ENCODE results near the gene MT1H. TPM values are rescaled to one million over a fixed set of nuclear protein-coding genes. Genes with fewer than 3 reads are reported as not detected.

Gene MT1H
- total and polyA plus RNA-seq, 9 of the 15 experiments (the other 6 are each of a cell fraction or from before 2014, with no cell fraction given) = 0.13 to 0.37 TPM; not detected in 7

GRCh38 chr16:56625140-56625942, 44.3 kb upstream of the MT1H start, which contains the start of gene MT1E (continued):
- TF ChIP-seq, protein P1, sequence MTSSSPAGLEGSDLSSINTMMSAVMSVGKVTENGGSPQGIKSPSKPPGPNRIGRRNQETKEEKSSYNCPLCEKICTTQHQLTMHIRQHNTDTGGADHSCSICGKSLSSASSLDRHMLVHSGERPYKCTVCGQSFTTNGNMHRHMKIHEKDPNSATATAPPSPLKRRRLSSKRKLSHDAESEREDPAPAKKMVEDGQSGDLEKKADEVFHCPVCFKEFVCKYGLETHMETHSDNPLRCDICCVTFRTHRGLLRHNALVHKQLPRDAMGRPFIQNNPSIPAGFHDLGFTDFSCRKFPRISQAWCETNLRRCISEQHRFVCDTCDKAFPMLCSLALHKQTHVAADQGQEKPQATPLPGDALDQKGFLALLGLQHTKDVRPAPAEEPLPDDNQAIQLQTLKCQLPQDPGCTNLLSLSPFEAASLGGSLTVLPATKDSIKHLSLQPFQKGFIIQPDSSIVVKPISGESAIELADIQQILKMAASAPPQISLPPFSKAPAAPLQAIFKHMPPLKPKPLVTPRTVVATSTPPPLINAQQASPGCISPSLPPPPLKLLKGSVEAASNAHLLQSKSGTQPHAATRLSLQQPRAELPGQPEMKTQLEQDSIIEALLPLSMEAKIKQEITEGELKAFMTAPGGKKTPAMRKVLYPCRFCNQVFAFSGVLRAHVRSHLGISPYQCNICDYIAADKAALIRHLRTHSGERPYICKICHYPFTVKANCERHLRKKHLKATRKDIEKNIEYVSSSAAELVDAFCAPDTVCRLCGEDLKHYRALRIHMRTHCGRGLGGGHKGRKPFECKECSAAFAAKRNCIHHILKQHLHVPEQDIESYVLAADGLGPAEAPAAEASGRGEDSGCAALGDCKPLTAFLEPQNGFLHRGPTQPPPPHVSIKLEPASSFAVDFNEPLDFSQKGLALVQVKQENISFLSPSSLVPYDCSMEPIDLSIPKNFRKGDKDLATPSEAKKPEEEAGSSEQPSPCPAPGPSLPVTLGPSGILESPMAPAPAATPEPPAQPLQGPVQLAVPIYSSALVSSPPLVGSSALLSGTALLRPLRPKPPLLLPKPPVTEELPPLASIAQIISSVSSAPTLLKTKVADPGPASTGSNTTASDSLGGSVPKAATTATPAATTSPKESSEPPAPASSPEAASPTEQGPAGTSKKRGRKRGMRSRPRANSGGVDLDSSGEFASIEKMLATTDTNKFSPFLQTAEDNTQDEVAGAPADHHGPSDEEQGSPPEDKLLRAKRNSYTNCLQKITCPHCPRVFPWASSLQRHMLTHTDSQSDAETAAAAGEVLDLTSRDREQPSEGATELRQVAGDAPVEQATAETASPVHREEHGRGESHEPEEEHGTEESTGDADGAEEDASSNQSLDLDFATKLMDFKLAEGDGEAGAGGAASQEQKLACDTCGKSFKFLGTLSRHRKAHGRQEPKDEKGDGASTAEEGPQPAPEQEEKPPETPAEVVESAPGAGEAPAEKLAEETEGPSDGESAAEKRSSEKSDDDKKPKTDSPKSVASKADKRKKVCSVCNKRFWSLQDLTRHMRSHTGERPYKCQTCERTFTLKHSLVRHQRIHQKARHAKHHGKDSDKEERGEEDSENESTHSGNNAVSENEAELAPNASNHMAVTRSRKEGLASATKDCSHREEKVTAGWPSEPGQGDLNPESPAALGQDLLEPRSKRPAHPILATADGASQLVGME (CRISPR knock-in tag; IDR thresholded peaks at IDR 0.05) = no peak
- no peak for TF ChIP-seq POLR2H (tag; IDR thresholded peaks at IDR 0.05; ENCODE audit: low read depth)

All from K562 (cell line).